IPS DF 6.9 (cell line): Measurements from ENCODE around the gene USP44.
A peak's percentile ranks its signal among the peaks of the same experiment; 100 is the strongest.

Source experiments
- DNase-seq: peaks from one replicate; pipeline ENCODE4 v3.0.0-alpha.2; 2013; ENCODE audit warnings: low read depth, low spot score
- H3K27ac ChIP-seq: one replicate; pipeline ENCODE4 v1.5.1; 2013; ENCODE audit warnings: low read length, control low read depth
- H3K27me3 ChIP-seq: 2 replicates; pipeline ENCODE4 v1.6.1; 2013; ENCODE audit warnings: mild to moderate bottlenecking, low read length; ENCODE audit not compliant: control insufficient read depth, insufficient read depth
- H3K36me3 ChIP-seq: 2 replicates; pipeline ENCODE4 v1.6.1; 2013; ENCODE audit warnings: low read length; ENCODE audit not compliant: control insufficient read depth, insufficient read depth
- H3K4me1 ChIP-seq: 2 replicates; pipeline ENCODE4 v1.6.1; 2013; ENCODE audit warnings: low read length; ENCODE audit not compliant: control insufficient read depth, insufficient read depth
- H3K4me3 ChIP-seq: 2 replicates; pipeline ENCODE4 v1.5.1; 2013; ENCODE audit warnings: mild to moderate bottlenecking, low read length
- H3K9me3 ChIP-seq: 2 replicates; pipeline ENCODE4 v1.6.1; 2013; ENCODE audit warnings: low read length, inconsistent platforms; ENCODE audit not compliant: control insufficient read depth, insufficient read depth
- WGBS: extraction: QIAGEN DNeasy Blood & Tissue Kit; methylation state at CpG from one replicate; pipeline ENCODE4 v1.1.7; 2013; ENCODE audit warnings: mixed read lengths, missing lambda C conversion rate; ENCODE audit not compliant: insufficient read length, insufficient coverage; 5-methylcytosine and 5-hydroxymethylcytosine counted together

The USP44 gene

DNA sequence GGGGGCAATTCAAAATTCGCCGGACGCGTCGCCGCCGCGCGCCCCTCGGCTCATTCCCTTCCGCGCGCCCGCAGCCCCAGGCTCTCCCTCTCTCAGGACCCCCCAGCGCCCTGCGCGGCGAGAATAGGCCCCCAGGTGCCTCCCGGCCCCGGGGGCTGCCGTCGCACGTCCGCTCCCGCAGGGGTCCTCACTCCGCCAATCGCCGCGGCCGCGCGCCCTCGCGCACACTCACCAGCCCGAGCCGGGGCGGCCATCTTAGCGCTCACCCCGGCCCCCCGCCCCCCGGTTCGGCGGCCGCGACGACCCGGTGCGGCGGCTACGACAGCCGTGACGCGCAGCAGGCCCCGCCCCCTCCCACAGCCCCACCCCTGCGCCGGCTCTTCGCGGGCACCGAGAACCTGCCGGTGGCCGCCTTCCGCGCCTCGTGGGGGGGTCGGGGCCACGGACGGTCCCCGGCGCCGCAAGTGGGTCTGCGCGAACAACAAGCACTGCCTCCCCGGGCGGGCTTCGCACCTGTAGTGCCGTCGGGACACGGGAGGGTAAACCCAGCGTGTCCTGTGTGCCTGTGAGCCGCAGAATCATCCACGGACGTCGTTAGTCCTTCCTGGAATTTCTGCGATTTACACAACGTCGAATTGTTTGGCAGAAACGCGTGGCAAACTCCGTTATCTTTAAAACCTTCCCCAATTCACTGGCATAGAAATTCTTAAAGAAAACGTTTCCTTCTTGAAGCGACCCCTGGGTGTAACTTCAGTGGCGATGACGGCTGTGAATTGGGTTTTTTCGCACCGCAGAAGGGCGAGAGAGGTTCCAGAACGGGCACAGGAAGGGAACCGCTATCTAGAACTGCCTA, 2.5 kb downstream of the USP44 start:
- Histone ChIP-seq H3K27me3 (no peaks in the 10 kb centered on the region), H3K9me3 (no peaks in the 10 kb centered on the region), H3K27ac (no peak overlapping the region), H3K4me3 (peak overlapping the region; percentile 93), H3K4me1 (peaks cover 5% of the 10 kb centered on the region), H3K36me3 (no peaks in the 10 kb centered on the region)
- DNase-seq, result no peak
- no CpG with 5 or more reads among the region's 98 CpGs for WGBS

DNA sequence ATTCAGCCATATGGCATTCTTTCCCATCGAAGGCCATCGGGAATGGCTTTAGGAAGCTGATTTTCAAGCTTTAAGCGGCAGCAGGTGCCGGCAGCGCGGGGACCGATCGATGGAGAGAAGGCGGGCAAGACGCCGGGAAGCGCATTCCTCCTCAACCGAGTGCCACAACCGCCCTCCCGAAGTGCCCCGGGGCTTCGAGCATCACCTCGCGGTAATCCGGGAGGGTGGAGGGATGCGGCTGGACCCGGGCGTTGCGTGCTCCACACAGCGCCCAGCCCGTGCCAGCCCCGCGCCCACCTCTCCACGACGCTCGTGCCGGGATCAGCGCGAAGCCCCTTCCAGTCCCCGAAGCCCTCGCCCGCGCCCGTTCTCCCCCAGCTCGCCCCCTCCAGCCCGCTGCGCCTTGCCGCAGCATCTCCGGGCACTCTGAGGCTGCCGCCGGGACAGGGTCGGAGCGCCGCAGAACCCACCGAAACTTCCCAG, 3.2 kb downstream of the USP44 start:
- H3K27me3 ChIP-seq, result no peaks in the 10 kb centered on the region
- no peak overlapping the region for H3K27ac ChIP-seq
- H3K4me3 ChIP-seq, result peak overlapping the region; percentile 93
- no peak for DNase-seq
- H3K4me1 ChIP-seq, result peaks cover 3% of the 10 kb centered on the region
- no peaks in the 10 kb centered on the region for H3K36me3 ChIP-seq
- no CpG with 5 or more reads among the region's 50 CpGs for WGBS
- no peaks in the 10 kb centered on the region for H3K9me3 ChIP-seq

DNA sequence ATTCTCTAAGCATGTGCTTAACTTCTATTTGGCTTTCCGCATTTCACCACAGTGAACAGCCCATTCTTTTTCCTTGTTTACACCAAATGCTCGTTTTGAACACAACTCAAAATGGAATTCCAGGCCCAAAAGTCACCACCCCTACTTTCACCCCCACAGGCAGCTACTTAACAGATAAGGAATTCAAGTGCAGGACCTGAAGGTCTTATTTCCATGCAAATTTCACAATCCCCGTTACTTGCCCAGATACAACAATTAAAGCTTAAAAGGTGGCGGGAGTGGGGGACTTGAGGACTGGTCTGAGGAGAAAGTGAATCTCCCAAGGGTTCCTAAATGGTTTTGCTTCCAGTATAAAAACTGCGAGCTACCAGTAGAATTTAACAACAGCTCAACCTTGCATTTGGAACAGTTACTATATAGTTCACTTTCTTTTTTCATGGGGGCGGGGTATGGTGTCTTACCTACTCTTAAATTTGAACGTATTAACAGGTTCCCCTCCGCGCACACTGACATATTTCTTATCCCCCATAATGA, 3.7 kb downstream of the USP44 start:
- H3K4me1 ChIP-seq, result no peaks in the 10 kb centered on the region; the same call in 1 of the 2 replicates
- WGBS, result no CpG with 5 or more reads among the region's 9 CpGs
- DNase-seq, result no peak
- no peak overlapping the region for H3K27ac ChIP-seq
- no peaks in the 10 kb centered on the region for H3K27me3 ChIP-seq
- H3K36me3 ChIP-seq, result no peaks in the 10 kb centered on the region
- no peaks in the 10 kb centered on the region for H3K9me3 ChIP-seq
- H3K4me3 ChIP-seq, result peak overlapping the region; percentile 93; the same call in 1 of the 2 replicates

DNA sequence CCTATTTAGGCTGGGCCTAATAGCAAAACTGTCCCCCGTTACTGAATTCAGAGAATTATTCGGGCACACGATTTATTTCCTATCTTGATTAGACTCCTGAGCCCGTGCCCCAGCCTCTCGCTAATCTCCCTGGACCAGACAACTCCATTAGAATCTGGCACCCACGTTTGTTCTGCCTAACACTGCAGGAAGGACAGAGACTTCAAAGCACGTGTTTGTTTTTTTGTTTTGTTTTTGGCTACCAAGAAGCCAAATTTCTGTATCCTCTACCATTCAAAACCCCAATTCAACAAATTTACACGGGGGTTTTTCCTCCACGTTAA, 4.8 kb downstream of the USP44 start:
- no CpG with 5 or more reads among the region's 9 CpGs for WGBS
- Histone ChIP-seq H3K27ac (no peak overlapping the region), H3K9me3 (no peaks in the 10 kb centered on the region), H3K4me1 (no peaks in the 10 kb centered on the region), H3K4me3 (no peak overlapping the region), H3K27me3 (no peaks in the 10 kb centered on the region), H3K36me3 (no peaks in the 10 kb centered on the region)
- DNase-seq, result no peak

DNA sequence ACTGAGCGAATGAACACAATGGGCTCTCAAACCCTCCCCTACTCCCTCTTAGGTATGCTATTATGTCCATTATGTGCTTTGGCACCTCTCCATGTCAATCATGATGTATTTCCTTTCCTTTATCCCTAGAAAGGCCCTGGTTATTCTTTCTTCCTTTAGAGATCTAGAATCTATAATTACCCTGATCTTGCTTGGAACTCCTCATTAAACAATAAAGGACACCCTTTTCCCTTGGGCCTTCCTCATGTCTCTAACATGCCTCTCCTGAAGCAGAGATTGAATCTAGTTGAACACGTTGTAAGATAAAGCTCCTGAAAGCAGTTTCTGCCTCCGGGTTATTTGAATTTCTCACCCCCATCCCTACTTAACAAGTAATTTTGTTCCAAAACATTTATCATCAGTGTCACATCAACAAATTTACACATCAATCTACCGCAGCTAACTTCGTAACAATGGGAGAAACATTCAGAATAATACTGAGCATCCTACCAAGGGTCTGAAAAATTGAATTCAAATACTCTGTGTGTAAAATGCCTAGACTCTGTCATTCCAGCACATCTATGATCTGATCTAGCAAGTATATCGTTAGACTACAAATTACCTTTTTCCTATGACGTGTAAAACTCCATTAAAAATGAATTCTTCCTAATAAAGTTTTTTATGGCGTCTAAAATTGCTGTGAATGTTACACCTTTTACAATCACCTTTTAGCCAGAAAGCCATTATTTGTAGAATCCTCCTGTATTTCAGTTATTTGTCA, 5.4 kb downstream of the USP44 start:
- no peak for DNase-seq
- no peaks in the 10 kb centered on the region for H3K36me3 ChIP-seq
- no CpG with 5 or more reads among the region's 8 CpGs for WGBS
- no peaks in the 10 kb centered on the region for H3K27me3 ChIP-seq
- 0 out of 2 replicates have a peak, but pooled peaks cover 2% of the 10 kb centered on the region for H3K4me1 ChIP-seq
- no peak overlapping the region; the same call in 1 of the 2 replicates for H3K4me3 ChIP-seq
- no peaks in the 10 kb centered on the region for H3K9me3 ChIP-seq
- peak overlapping the region; percentile 31 for H3K27ac ChIP-seq

DNA sequence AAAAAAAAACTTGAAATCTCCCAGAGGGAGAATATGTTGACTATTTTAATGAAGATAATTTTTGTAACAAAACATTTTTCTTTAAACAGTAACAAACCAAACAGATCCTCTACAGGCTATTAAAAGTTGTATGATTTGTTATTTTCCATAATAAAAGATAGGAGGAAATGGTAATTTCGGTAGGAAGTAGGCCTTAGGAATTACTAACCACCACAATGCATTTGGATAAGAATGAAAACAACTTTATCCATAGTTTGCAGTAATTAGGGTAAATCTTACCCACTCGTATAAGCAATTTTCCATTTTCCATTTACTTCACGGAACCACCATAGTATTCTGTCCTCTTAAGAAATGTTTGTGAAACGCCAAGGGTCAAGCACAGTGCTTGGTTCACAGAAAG, 6.0 kb downstream of the USP44 start:
- no peaks in the 10 kb centered on the region for H3K27me3 ChIP-seq
- no peak overlapping the region; the same call in 1 of the 2 replicates for H3K4me3 ChIP-seq
- H3K27ac ChIP-seq, result no peak overlapping the region
- WGBS, result no CpG with 5 or more reads among the region's 4 CpGs
- no peaks in the 10 kb centered on the region for H3K9me3 ChIP-seq
- DNase-seq, result no peak
- H3K36me3 ChIP-seq, result no peaks in the 10 kb centered on the region
- 0 out of 2 replicates have a peak, but pooled peaks cover 2% of the 10 kb centered on the region for H3K4me1 ChIP-seq

DNA sequence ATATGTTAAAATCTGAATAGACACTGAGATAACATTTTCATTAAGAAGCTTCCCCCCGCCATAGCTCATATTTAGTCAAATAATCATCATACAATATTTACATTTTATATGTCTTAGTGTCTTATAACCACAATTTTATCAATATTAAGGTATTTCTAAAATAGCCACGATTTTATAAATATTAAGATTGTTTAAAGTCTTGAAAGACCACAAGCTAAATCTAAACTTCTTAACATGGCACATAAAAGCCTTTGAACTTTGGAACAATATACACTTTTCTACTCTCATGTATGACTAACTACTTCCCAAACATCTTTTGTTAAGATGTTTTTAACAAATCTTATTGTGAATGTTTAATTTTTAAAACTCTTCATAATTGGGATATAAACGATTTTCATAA, 6.5 kb downstream of the USP44 start:
- H3K27ac ChIP-seq, result no peak overlapping the region
- 0 out of 2 replicates have a peak, but pooled peaks cover 2% of the 10 kb centered on the region for H3K4me1 ChIP-seq
- no peak overlapping the region for H3K4me3 ChIP-seq
- WGBS, result no CpG with 5 or more reads among the region's 3 CpGs
- no peak for DNase-seq
- no peaks in the 10 kb centered on the region for H3K36me3 ChIP-seq
- no peaks in the 10 kb centered on the region for H3K27me3 ChIP-seq
- no peaks in the 10 kb centered on the region for H3K9me3 ChIP-seq

DNA sequence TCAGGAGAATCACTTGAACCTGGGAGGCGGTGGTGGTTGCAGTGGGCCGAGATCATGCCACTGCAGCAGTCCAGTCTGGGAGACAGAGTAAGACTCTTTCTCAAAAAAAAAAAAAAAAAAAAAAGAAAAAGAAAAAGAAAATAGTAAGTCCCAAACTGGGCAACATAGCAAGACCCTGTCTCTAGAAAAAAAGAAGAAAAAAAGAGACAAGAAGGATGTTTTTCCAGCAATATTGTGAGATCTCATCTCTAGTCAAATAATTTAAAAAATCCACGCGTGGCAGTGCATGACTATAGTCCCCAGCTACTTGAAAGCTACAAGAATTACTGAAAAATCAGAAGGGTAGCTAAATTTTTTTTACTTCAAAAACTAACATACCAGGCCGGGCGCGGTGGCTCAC, 8.0 kb downstream of the USP44 start:
- H3K27me3 ChIP-seq, result no peaks in the 10 kb centered on the region
- no peak overlapping the region for H3K4me3 ChIP-seq

DNA sequence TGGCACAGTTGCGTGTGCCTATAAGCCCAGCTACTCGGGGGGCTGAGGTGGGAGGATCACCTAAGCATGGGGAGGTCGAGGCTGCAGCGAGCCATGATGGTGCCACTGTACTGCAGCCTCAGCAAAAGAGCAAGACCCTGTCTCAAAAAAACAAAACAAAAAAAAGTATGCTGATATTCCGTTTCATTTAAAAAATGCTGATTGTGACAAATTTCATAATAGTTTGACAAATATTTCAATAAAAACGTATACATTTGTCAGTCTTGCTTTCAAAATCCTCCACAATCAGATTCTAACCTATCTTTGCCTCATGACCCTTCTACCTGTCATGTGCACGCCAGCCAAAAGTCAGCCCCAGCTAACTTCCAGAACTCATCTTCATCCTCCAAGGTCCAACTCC, 9.8 kb downstream of the USP44 start:
- H3K4me3 ChIP-seq, result no peak overlapping the region
- H3K27me3 ChIP-seq, result no peaks in the 10 kb centered on the region
- H3K36me3 ChIP-seq, result peaks cover 3% of the 10 kb centered on the region; the same call in 1 of the 2 replicates
- no peaks in the 10 kb centered on the region for H3K9me3 ChIP-seq
- H3K4me1 ChIP-seq, result peaks cover 4% of the 10 kb centered on the region; the same call in 1 of the 2 replicates
- H3K27ac ChIP-seq, result no peak overlapping the region
- no peak for DNase-seq
- WGBS, result no CpG with 5 or more reads among the region's 7 CpGs

More for the DNA sequence above, 8.0 kb downstream of the USP44 start:
- H3K27ac ChIP-seq, result no peak overlapping the region
- no peaks in the 10 kb centered on the region for H3K9me3 ChIP-seq
- WGBS, result no CpG with 5 or more reads among the region's 7 CpGs
- H3K4me1 ChIP-seq, result 0 out of 2 replicates have a peak, but pooled peaks cover 2% of the 10 kb centered on the region
- DNase-seq, result no peak
- H3K36me3 ChIP-seq, result no peaks in the 10 kb centered on the region

DNA sequence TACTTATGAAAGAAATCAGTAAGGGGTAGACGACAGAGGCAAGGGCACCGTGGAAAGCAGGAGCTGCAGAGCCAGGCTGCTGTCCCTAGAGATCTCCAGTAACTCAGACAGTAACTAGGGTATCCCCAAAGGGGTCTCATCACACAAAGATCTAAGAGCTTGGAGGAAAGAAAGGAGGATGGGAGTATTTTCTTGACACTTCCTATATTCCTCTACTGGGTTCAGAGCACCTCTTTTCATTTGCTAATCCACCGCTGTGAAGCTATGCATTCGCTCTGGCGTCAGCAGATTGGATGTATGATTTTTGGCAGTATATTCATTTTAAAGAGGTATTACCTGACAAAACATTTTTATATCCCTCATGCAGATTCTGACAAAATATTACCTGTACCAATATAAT, 12.6 kb downstream of the USP44 start:
- no CpG with 5 or more reads among the region's 5 CpGs for WGBS
- Histone ChIP-seq H3K36me3 (peaks cover 7% of the 10 kb centered on the region; the same call in 1 of the 2 replicates), H3K9me3 (no peaks in the 10 kb centered on the region), H3K4me3 (no peak overlapping the region), H3K27ac (no peak overlapping the region), H3K4me1 (peaks cover 6% of the 10 kb centered on the region), H3K27me3 (no peaks in the 10 kb centered on the region)
- no peak for DNase-seq
